Inflammatory macrophage treated with lipopolysaccharide for 4 hours (primary cell): ENCODE data around the gene ATP13A1.
A peak's percentile ranks its signal among the peaks of the same experiment; 100 is the strongest.

Source experiments
- DNase-seq: peaks from one replicate; pipeline ENCODE4 v3.0.0-alpha.2; 2020

The ATP13A1 gene

GRCh38 chr19:19662344-19662743 lies 1.1 kb downstream of the ATP13A1 start:
- no peak for DNase-seq

- peak; percentile 94 for DNase-seq
Observed at GRCh38 chr19:19661675-19662251, 1.7 kb downstream of the ATP13A1 start.

GRCh38 chr19:19661141-19661674 lies 2.3 kb downstream of the ATP13A1 start:
- no peak for DNase-seq

GRCh38 chr19:19659646-19660245 lies 3.7 kb downstream of the ATP13A1 start:
- DNase-seq: no peak

GRCh38 chr19:19657397-19657783 lies 6.1 kb downstream of the ATP13A1 start:
- DNase-seq: no peak

GRCh38 chr19:19656451-19657396 lies 6.8 kb downstream of the ATP13A1 start:
- no peak for DNase-seq

GRCh38 chr19:19655641-19656343 lies 7.7 kb downstream of the ATP13A1 start:
- no peak for DNase-seq

- no peak for DNase-seq
Observed at GRCh38 chr19:19655051-19655594, 8.4 kb downstream of the ATP13A1 start.

- DNase-seq: no peak
Observed at GRCh38 chr19:19654441-19654840, 9.0 kb downstream of the ATP13A1 start.

- no peak for DNase-seq
Observed at GRCh38 chr19:19653597-19654147, 9.8 kb downstream of the ATP13A1 start.

GRCh38 chr19:19652482-19653295 lies 10.8 kb downstream of the ATP13A1 start:
- DNase-seq: no peak

- DNase-seq: no peak
Observed at GRCh38 chr19:19651076-19651475, 12.4 kb downstream of the ATP13A1 start.

GRCh38 chr19:19650331-19650730 lies 13.1 kb downstream of the ATP13A1 start:
- no peak for DNase-seq

GRCh38 chr19:19649580-19649995 lies 13.9 kb downstream of the ATP13A1 start:
- no peak for DNase-seq

GRCh38 chr19:19649155-19649554 lies 14.3 kb downstream of the ATP13A1 start:
- no peak for DNase-seq

- no peak for DNase-seq
Observed at GRCh38 chr19:19647037-19647835, 16.2 kb downstream of the ATP13A1 start.

- no peak for DNase-seq
Observed at GRCh38 chr19:19645233-19645870, 18.1 kb downstream of the ATP13A1 start.

GRCh38 chr19:19644054-19644388 lies 19.5 kb downstream of the ATP13A1 start:
- DNase-seq: no peak

GRCh38 chr19:19643158-19644053 lies 20.1 kb downstream of the ATP13A1 start, which contains the start of gene GMIP:
Gene GMIP, minus strand, starts transcription at chr19:19643657. Its CDS starts 128 bp downstream, at chr19:19643529.
- DNase-seq: peak; percentile 74
